K562 (cell line): ENCODE measurements around the gene RUNX3. TPM values are rescaled to one million over a fixed set of nuclear protein-coding genes. Genes with fewer than 3 reads are reported as not detected.

ENCODE experiments used
- ATAC-seq: fragments of 200-7000 bp; cut with Tn5 transposase; 3 replicates; pipeline ENCODE4 v1.9.1; 2020; ENCODE audit warnings: moderate library complexity
- BruUV-seq: library from RNA; stranded (reverse); fragments of 400-500 nt; replicated peaks from 2 replicates; lab custom pipeline; 2021; lab: Mats Ljungman, UMichigan
- CTCF ChIA-PET: fragments of 300-600 bp; formaldehyde crosslinking; extraction: SDS; loops from one replicate; lab custom pipeline; 2021; ENCODE audit warnings: low intra/inter-chr PET ratio; lab: Yijun Ruan, JAX
- POLR2A ChIA-PET: fragments of 300-600, 350-650 bp; sonication (Branson Sonifier 250); formaldehyde crosslinking; extraction: SDS; loops from one replicate; lab custom pipeline; 2021; ENCODE audit warnings: antibody characterized with exemption, inconsistent platforms; lab: Yijun Ruan, JAX
- DNase-seq, 4 experiments: peaks; one replicate each; pipeline versions ENCODE4 v3.0.0 to v3.0.0-alpha.2; 2011 to 2018; ENCODE audit warnings: low spot score in 3 of 4, mixed read lengths in 3 of 4; ENCODE audit errors: extremely low read depth in 1 of 4
- FAIRE-seq: peaks from 2 replicates; lab custom pipeline; 2011; peaks lifted over from hg19 to GRCh38; lab: Jason Lieb, UNC
- H2AFZ ChIP-seq: 2 replicates; pipeline ENCODE4 v1.6.0; 2011; ENCODE audit warnings: low read depth, low read length, control low read depth, inconsistent platforms
- H3K27ac ChIP-seq: fragments of 200-600 bp; 3 replicates; pipeline ENCODE4 v1.8.0; 2011; ENCODE audit warnings: low read depth, mild to moderate bottlenecking, control low read depth, inconsistent platforms, low read length, moderate library complexity, mixed read lengths; ENCODE audit errors: extremely low read depth
- H3K27me3 ChIP-seq, 2 experiments: fragments of 300-600 bp in 1 of 2; 2 replicates in 1 of 2; 3 replicates in 1 of 2; pipeline versions ENCODE4 v1.6.0 to v1.8.0; 2011; ENCODE audit warnings: inconsistent platforms in 2 of 2, low read length in 2 of 2, mild to moderate bottlenecking in 1 of 2, mixed read lengths in 1 of 2, moderate library complexity in 1 of 2; ENCODE audit not compliant: control insufficient read depth in 2 of 2, insufficient read depth in 2 of 2
- H3K36me3 ChIP-seq: fragments of 300-600 bp; 3 replicates; pipeline ENCODE4 v1.8.0; 2011; ENCODE audit warnings: mild to moderate bottlenecking, low read length, inconsistent platforms; ENCODE audit not compliant: control insufficient read depth, insufficient read depth
- H3K4me1 ChIP-seq, 2 experiments: fragments of 200-600 bp in 1 of 2; replicated peaks in 1 of 2; 2 replicates in 1 of 2; 3 replicates in 1 of 2; pipeline versions ENCODE4 v1.5.1 to v1.8.0; 2011; ENCODE audit warnings: inconsistent platforms in 2 of 2, low read length in 2 of 2, mild to moderate bottlenecking in 1 of 2, mixed read lengths in 1 of 2, moderate library complexity in 1 of 2; ENCODE audit not compliant: control insufficient read depth in 2 of 2, insufficient read depth in 2 of 2
- H3K4me2 ChIP-seq: 2 replicates; pipeline ENCODE4 v1.6.1; 2011; ENCODE audit warnings: low read length, control low read depth, inconsistent platforms, mixed read lengths; ENCODE audit not compliant: insufficient read depth
- H3K4me3 ChIP-seq: fragments of 200-600 bp; sonication (generic), shearing (Covaris generic); 2 replicates; pipeline ENCODE4 v1.5.1; 2016; ENCODE audit warnings: control low read depth, inconsistent platforms
- H3K79me2 ChIP-seq: fragments of 200-600 bp; 3 replicates; pipeline ENCODE4 v1.8.0; 2011; ENCODE audit warnings: low read length, inconsistent platforms; ENCODE audit not compliant: control insufficient read depth, insufficient read depth
- H3K9ac ChIP-seq, 2 experiments: 2 replicates each; pipeline versions ENCODE4 v1.6.0 to v1.6.1; 2011; ENCODE audit warnings: low read depth in 2 of 2, low read length in 2 of 2, control low read depth in 1 of 2, inconsistent platforms in 1 of 2, mild to moderate bottlenecking in 1 of 2, mixed read lengths in 1 of 2; ENCODE audit not compliant: insufficient read depth in 1 of 2
- H3K9me1 ChIP-seq: one replicate; pipeline ENCODE4 v1.6.0; 2011; ENCODE audit warnings: inconsistent platforms, mild to moderate bottlenecking, low read length, moderate library complexity; ENCODE audit not compliant: control insufficient read depth, insufficient read depth
- H3K9me3 ChIP-seq: replicated peaks from 2 replicates; pipeline ENCODE4 v1.5.1; 2011; ENCODE audit warnings: low read depth, low read length, inconsistent platforms; ENCODE audit not compliant: control insufficient read depth, insufficient read depth
- H4K20me1 ChIP-seq: replicated peaks from 2 replicates; pipeline ENCODE4 v1.6.1; 2011; ENCODE audit warnings: low read length, inconsistent platforms, mixed read lengths; ENCODE audit not compliant: control insufficient read depth, insufficient read depth
- ZBTB1 ChIP-seq: sonication (generic); formaldehyde crosslinking; IDR thresholded peaks from 2 replicates; pipeline ENCODE4 v1.8.1; 2023; ENCODE audit warnings: missing genetic modification reagents, low read depth, mild to moderate bottlenecking, borderline replicate concordance
- ZNF23 ChIP-seq: fragments of 250-450 bp; sonication (Bioruptor Pico); IDR thresholded peaks from 2 replicates; pipeline ENCODE4 v1.4.0; 2020; ENCODE audit warnings: mild to moderate bottlenecking
- WGBS: fragments of 100-300 bp; shearing (Covaris generic); methylation state at CpG from one replicate; pipeline ENCODE4 v1.1.6; 2016; ENCODE audit warnings: low coverage, mixed read lengths; ENCODE audit not compliant: insufficient coverage; ENCODE audit errors: missing lambda C conversion rate; 5-methylcytosine and 5-hydroxymethylcytosine counted together
- in situ Hi-C: fragments of 300-500 bp; cut with MboI; formaldehyde crosslinking; loops from 4 replicates; pipeline ENCODE4 v1.15.0; 2018; ENCODE audit warnings: inconsistent platforms, mixed read lengths
- intact Hi-C: fragments of 100-400 bp; cut with micrococcal nuclease; formaldehyde crosslinking; loops from 2 replicates; pipeline ENCODE4 v1.14.2; 2022
- polyA plus RNA-seq, 8 experiments: library from polyadenylated mRNA; depleted of rRNA in 4 of 8; stranded (reverse) in 5 of 8; unstranded in 3 of 8; fragments of >200 nt; fragmentation: Nextera tagmentation in 2 of 8; fragmentation: Illumina TruSeq in 1 of 8; extraction: Ambion mirVana in 2 of 8; extraction: Trizol in 1 of 8; gene quantifications; 2 replicates each; pipeline versions ENCODE4 v1.2.1 to v1.2.3, GENCODE V29; 2011 to 2014; ENCODE audit warnings: inconsistent platforms in 1 of 8, missing spikeins in 1 of 8
- total RNA-seq, 7 experiments: library from RNA; depleted of rRNA in 6 of 7; stranded (reverse); fragments of >200 nt in 6 of 7; fragmentation: Illumina TruSeq in 2 of 7; extraction: Trizol in 2 of 7; gene quantifications; 2 replicates each; pipeline versions ENCODE4 v1.2.1 to v1.2.3, GENCODE V29; 2011 to 2021; ENCODE audit warnings: low replicate concordance in 1 of 7
- TF ChIP-seq, protein P1 (sequence below): fragments of 450-650 bp; formaldehyde crosslinking; conservative IDR thresholded peaks from 2 replicates; pipeline ENCODE4 v1.4.0; 2022; ENCODE audit warnings: mild to moderate bottlenecking, missing genetic modification characterization

The RUNX3 gene
- total and polyA plus RNA-seq, 9 of the 15 experiments (the other 6 are each of a cell fraction or from before 2014, with no cell fraction given), result 0.01 to 0.64 (median 0.09) TPM

DNA sequence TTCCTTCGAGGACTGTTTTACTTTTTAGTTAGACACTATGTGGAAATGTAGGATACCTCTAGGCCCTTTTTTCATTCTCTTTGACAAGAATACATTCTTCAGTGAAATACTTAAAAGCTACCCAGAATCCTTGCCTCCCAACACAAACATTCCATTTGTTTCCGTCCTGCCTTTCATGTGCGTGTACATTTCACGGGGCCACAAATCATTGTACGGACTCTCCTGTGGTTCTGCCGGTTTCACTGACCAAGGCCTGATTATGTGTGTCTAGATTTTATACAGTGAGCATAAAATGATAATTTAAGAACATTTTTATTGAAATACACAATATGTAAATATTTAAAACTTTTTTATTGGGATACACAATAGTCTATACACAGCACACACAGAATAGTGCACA, 76.4 kb downstream of the RUNX3 start:
- CTCF ChIA-PET, result no interaction called here
- ATAC-seq, result no peak

More for the DNA sequence above, 76.4 kb downstream of the RUNX3 start:
- POLR2A ChIA-PET, result interaction anchor here (0.6 to 1.1 kb wide), 2 partner anchors 8 to 292 kb away, joined by 3 read pairs; no protein-coding TSS in a partner anchor
- H2AFZ ChIP-seq, result no peak overlapping the region
- H3K27ac ChIP-seq, result no peak overlapping the region
- H3K4me1 ChIP-seq, result peaks cover 0 to 2% of the 10 kb centered on the region in 2 experiments; a peak in 2 of 5 replicates
- no peak for DNase-seq
- H3K4me3 ChIP-seq, result no peak overlapping the region
- H4K20me1 ChIP-seq, result no peaks in the 10 kb centered on the region
- H3K79me2 ChIP-seq, result no peaks in the 10 kb centered on the region
- no TSS peak for BruUV-seq
- H3K27me3 ChIP-seq, result peaks cover 22 to 39% of the 10 kb centered on the region in 2 experiments; a peak in 4 of 5 replicates
- TF ChIP-seq ZBTB1 (CRISPR knock-in tag) (no peak), ZNF23 (CRISPR knock-in tag) (no peak)
- TF ChIP-seq, protein P1, sequence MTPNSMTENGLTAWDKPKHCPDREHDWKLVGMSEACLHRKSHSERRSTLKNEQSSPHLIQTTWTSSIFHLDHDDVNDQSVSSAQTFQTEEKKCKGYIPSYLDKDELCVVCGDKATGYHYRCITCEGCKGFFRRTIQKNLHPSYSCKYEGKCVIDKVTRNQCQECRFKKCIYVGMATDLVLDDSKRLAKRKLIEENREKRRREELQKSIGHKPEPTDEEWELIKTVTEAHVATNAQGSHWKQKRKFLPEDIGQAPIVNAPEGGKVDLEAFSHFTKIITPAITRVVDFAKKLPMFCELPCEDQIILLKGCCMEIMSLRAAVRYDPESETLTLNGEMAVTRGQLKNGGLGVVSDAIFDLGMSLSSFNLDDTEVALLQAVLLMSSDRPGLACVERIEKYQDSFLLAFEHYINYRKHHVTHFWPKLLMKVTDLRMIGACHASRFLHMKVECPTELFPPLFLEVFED (CRISPR knock-in tag), result no peak
- intact Hi-C loops (no loop called here), in situ Hi-C loops (loop anchor here (5.0 kb wide), 1 partner anchor 54 kb away; no protein-coding TSS in a partner anchor)
- H3K9me1 ChIP-seq, result no peaks in the 10 kb centered on the region
- no peak for FAIRE-seq
- H3K4me2 ChIP-seq, result no peak overlapping the region
- no peaks in the 10 kb centered on the region for H3K9me3 ChIP-seq
- WGBS, result 17% methylated on average over 6 of the region's 6 CpGs
- no peaks in the 10 kb centered on the region for H3K36me3 ChIP-seq
- no peak overlapping the region for H3K9ac ChIP-seq
